ENCODE results near the gene FOXB1.

The FOXB1 gene

DNA sequence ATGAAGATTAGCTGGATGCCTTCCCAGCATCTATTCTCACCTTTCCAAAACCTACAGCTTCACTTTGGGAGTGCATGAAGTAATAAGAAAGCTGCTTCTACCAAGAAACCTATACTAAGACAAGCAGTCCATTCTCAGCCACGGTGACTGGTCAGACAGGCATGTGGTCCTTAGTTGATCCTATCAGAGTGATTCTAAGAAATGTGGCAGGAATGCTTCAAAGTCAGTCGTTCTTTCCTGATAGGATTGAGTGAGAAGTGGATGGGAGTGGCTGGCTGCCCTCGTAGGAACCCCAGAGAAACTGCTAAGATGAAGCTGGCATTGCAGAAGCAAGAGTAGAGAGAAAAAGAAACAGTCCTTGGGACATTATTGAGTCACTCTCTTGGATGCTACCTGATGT, 16.6 kb downstream of the FOXB1 start:
- DNase-seq (ENCODE audit: low spot score) = no peak

DNA sequence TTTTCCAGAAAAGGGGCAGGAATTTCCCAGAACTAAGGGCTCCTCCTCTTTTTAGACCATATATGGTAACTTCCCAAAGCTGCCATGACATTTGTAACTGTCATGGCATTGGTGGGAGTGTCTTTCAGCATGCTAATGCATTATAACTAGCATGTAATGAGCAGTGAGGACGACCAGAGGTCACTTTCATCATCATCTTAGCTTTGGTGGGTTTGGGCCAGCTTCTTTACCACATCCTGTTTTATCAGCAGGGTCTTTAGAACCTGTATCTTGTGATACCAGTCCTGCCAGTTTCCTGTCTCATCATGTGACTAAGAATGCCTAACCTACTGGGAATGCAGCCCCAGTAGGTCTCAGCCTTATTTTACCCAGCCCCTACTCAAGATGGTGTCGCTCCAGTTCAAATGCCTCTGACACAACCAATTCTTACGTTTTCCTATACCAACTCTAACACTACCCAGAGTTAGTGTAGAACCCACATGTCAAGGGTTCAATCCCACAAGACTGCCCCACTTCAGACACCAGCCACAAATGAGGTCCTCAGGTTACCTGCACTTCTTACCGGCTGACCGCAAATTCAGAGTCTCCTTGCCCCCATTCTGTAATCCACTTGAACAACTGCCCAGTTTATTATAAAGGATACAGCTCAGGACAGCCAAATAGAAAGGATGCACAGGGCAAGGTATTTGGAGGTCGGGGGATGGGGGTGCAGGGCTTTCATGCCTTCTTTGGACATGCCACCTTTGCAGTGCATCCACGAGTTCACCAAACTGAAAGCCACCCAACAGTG, 17.7 kb downstream of the FOXB1 start:
- DNase-seq (ENCODE audit: low spot score) = no peak

- DNase-seq (ENCODE audit: low spot score) = no peak
These were observed 18.2 kb downstream of the FOXB1 start for GRCh38 chr15:60022379-60022741.

DNA sequence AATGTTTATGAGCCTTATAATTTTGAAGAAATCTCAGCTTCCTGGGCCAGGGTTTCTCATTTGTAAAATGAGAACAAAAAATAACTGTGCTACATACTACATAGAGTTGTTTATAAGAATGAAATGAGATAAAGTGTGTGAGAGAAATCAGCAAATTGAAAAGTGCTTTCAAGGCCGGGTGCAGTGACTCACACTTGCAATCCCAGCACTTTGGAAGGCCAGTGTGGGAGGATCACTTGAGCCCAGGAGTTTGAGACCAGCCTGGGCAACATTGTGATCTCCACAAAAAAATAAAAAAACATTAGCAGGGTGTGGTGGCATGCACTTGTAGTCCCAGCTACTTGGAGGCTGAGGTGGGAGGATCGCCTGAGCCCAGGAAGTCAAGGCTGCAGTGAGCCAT, 22.4 kb downstream of the FOXB1 start:
- DNase-seq (ENCODE audit: low spot score) = no peak

GRCh38 chr15:60035344-60035743, 31.2 kb downstream of the FOXB1 start:
- DNase-seq (ENCODE audit: low spot score) = no peak

DNA sequence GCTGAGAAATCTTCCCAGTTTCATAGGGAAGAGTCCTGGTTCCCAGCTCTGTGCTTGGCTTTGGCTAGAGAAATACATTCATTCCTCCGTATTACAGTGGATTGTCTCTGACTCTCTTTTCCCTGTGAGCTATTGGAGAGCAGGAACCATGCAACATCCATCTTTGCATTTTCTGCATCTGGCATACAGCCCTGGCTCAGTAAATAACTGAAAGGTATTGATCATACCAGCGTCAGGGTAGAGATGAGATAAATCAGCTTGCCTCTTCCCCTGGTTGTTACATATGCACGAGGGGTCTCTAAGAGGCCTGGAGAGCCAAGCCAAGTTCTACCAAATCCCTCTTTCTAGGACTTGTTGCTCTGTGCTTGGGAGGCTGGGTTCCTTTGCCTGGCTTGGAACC, 35.2 kb downstream of the FOXB1 start:
- DNase-seq (ENCODE audit: low spot score) = no peak

- DNase-seq (ENCODE audit: low spot score) = no peak
These were observed 39.8 kb downstream of the FOXB1 start for GRCh38 chr15:60043744-60044435.

DNA sequence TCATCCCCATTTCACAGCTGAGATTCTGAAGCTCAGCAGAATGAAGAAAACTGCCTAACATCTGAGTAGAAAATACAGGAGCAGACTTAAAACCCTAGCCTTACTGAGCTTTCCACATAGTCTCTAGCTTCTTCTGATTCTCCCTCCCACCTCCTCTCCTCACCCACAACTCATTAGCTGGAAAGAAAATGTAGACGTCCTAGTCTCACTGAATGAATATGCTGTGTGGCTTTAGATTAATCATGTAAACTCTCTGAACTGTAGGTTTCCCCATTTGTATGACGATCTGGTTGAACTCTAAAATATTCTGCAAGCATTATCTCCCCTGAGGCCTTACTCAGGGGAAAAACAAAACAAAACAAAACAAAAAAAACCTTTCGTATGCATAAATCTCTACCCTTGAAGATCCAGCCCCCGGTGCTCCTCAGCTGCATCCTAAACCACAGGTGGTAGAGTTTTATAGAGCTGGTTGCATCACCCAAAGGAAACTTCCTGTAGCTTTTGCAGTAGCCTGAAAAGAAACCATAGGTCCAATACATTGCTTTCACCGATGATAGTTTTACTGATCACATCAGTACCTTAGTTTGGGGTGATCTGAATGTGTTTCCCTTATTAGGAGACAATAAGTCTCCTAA, 40.6 kb downstream of the FOXB1 start:
- no peak for DNase-seq (ENCODE audit: low spot score)

DNA sequence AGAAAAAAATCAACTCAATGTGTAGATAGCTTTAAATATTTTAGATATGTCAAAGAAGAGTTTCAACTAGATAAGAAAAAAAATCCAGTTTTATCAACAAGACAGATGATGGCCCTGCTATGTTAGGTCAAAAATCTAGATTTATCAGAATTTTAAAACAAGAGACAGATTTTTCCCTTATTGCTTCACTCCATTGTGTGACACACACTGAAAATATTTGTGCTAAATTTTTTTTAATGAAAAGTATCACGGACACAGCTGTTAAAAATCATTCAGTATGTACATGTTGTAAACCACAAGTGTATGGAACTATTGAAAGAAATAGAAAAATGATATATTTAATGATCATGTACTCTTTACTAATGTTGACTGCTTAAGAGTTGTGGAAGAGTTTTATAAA, 43.6 kb downstream of the FOXB1 start:
- no peak for DNase-seq (ENCODE audit: low spot score)

DNA sequence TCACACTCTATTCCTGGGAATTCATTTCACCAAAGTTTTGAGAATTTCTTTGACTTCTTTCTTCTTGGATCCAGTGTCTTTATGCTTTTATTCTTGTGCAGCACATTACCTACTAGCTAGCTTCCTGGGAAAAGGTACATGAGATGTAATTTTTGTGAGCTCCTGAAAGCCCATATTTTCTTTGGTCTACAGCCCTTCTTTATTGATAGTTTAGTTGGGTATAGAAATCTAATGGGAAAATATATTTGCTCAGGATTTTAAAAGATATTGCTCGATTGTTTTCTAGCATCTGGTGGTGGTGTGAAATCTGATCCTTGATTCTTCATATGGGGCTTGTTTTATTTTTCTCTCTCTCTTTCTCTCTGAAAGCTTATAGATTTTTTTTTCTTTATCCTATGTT, 45.8 kb downstream of the FOXB1 start:
- DNase-seq (ENCODE audit: low spot score) = no peak

GRCh38 chr15:60052796-60053195, 48.7 kb downstream of the FOXB1 start:
- DNase-seq (ENCODE audit: low spot score) = no peak

DNA sequence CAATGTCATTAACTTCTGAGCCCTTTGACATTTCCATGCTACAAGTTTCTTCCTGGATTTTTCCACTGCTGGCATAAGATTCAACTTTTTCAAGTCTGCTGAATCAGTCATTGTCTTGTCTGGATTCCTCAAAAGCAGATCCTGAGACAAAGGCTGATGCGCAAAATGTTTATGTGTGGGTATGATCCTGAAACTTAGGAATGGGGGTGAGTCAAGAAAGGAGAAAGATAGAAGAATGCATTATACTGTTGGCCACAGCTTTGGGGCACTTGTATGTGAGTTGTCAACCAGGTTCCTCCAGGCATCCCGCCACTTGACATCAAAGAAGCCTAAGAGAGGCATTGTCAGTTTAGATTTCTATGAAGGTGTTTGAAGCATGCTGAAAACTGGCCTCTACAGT, 50.4 kb downstream of the FOXB1 start:
- no peak for DNase-seq (ENCODE audit: low spot score)
